Measurements from ENCODE around the gene ELMO1.

The ELMO1 gene

DNA sequence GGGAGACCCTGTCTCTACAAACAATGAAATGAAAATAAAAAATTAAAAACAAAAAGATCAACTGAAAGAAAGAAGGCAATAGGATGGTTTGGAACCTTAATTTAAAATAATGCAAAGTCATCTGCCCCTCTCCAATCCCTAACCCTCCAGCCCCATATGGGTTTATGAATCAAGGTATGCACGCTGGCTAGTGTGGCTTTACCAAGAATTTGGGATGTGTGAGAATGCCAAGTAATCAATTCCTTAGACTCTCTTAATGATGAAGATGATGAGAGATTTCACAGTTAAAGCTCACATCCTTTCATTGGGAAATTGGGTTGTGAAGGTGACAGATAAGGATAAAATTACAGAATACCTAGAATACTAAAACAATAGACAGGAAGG is 577.3 kb downstream of the ELMO1 start:
- DNase-seq (ENCODE audit: low read depth): no peak

DNA sequence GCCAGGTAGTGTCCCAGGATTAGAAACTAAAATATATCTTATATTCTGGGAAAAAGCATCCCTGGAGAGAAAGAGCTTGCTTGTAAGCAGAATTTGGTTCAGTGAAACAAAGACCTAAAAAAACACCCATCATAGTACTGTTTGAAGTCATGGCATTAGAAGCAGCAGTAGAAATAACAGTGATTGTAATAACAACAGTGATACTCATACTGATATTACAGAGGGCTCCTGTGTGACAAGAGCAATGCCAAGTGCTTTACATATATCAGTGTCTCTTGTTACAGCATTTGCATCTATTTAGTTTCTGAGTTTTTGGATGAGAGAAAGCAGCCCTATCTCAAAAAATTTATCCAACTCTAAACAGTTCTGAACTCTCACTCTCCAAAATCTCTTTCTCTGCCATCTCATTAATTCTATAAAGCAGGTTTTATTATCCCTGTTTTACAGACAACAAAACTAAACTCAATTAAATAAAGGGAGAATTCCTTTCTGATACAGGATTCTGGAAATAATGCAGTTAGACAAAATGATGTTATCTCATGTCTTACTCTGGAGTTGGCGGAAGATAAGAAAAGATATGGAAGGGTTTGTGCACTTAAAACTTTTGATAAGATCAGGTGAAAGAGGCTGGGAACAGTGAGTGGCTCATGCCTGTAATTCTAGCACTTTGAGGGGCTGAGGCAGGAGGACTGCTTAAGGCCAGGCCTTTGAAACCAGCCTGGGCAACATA is 577.9 kb downstream of the ELMO1 start:
- DNase-seq (ENCODE audit: low read depth): no peak

DNA sequence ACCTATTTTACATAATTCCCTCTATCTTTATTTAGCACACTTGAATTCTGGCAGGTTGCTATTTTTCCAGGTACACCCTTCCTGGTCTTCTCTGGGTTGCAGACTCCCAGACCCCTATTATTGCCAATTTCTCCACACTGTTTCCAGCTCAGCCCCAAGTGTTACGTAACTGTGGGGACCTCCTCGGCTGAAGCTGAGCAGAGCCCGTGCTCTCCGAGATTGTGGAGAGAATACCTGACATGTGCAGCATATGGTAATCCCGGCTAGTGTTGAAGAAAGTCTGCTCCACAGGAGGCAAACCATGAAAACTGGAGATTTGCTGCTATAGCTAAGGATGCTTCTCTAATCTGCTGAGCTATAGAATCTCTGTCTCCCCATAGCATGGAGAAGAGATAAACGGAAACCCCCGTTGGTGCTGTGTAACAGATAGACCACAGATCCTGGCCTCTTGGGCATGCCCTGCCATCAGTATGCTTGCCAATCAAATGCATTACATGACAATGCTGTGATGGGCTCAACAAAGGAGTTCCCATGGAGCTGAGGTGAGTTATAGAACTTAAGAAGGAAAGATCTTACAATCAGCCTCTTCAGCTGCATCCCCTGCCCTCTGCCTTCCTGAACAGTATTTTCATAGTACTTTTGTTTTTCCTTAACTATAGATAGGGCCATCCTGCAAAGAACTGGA is 579.8 kb downstream of the ELMO1 start:
- DNase-seq (ENCODE audit: low read depth): no peak

DNA sequence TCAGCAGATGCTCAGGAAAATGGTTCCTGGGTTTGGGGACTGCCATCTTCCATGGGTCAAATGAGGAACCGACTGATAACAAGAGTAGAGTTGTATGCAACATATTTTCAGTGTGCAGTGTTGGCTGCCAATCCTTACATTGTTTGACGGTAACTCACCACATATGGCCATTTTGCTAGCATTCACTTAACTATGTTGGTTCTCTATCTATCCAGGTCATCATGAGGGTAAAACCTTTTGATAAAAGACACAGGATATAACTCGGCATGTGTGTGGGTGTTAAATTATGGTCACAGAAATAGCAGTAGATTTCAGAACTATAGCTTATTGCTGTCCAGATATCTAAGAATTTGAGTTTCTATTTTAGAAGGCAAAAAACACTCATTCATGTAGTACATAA is 583.6 kb downstream of the ELMO1 start:
- no peak for DNase-seq (ENCODE audit: low read depth)

DNA sequence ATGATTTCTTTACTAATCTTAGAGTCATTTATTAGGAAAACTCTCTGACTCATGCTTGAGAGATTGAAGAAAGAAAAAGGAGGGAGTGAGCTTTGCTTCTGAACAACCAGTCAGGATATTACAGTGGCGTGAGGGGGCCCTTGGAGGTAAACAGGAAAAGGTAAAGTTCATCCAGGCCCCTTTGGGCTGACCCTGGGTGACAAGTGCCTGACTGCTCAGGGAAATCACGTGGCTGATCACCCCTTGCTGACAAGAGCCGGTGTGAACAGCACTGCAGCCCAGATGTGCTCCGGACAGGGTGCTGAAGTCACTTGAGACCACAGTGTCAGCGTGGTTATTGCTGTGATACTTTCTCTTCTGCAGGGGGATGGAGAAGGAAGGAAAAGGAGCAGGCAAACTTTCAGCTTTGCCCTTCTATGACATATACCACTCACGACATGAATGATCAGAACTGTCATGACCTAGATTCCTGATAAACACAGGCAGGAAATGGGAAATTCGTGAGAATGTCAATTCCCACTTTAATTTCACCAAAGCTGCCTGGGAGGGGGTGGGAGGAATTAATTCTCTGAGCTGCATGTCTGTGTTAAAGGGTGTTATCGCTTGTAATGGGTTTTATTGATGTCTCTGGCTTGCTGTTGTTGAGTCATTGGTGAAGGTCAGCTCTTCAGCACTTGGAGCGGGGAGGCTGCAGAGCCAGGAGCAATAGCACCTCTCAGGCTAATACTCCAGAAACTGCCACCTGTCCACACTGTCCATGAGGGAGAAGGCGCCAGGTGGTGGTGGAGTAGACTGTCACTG is 584.6 kb downstream of the ELMO1 start:
- peak; percentile 6 for DNase-seq (ENCODE audit: low read depth)

DNA sequence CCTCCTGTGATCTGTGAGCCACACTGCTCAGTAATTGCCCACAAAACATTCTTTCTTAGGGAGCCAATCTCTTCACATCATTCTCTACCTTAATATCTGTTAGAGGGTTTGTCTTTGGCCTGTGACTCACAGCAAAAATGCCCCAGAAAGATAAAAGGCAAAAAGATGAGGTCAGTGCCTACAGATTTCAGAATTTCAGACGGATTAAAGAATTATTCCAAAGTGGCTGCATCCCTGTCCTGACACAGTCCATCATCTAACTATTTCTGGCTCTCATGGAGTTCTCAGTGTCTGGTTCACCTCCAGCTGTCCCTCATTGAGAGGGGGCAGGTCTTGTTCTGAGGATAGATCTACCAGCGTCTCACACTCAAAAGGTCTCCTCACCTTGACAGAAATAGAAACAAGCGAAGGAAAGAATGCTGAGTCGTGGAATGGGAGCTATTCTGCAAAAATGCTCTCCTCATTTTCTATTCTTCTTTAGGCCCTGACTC is 585.8 kb downstream of the ELMO1 start:
- DNase-seq (ENCODE audit: low read depth): no peak

DNA sequence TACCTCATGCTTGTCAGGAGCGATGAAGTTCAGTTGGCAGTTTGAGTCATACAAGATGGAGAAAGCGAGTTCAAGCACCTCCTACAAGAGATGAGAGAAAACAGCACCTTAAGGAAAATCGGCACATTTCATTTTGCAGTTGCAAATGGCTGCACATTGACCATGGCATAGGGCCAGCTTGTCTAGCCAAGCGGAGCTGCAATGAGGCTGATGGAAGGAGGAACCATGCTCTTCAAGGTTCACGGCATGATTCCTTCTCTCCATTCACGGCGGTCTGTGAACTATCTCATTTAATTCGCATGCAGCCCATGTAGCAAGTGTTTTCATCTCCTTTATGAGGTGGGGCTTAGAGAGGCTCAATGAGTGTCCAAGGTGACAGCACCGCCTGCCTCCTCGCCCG is 587.0 kb downstream of the ELMO1 start:
- no peak for DNase-seq (ENCODE audit: low read depth)

DNA sequence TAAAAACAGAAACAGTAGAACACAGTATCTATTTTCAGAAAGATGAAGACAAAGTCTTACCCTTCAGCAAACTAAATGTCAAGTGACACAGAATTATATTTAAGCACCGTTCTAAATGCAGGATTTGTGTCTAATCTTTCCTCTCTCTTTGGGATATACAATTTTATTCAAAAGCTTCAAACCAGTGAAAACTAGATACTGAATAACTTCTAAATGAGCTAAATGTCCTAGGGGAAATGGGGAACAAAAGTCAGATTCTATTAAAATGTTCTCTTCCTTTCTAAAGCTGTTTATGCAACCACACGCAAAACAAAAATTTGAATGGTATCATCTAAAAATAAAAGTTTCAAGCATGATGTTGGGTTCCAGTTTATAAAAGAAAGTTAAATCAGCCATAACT is 588.0 kb downstream of the ELMO1 start:
- DNase-seq (ENCODE audit: low read depth): no peak

DNA sequence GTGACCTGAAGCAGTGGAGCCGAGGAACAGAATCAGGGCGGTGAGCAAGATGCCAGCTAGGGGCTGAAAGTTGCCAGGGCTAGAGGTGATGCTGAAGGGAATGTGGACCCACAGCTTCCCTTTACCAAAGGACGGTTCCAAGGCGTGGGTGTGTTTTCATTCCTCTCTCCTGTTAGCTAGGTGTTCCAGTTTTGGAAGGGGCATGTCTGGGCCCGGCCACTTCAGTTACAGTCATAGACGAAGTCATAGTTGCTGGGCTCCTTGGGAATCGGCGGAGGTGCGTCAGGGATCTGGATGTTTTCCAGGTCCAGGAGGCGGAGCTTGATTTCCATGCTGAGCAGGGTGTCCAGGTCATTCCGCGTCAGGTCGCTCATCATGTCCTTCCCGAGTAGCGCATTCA is 593.3 kb downstream of the ELMO1 start:
- no peak for DNase-seq (ENCODE audit: low read depth)

DNA sequence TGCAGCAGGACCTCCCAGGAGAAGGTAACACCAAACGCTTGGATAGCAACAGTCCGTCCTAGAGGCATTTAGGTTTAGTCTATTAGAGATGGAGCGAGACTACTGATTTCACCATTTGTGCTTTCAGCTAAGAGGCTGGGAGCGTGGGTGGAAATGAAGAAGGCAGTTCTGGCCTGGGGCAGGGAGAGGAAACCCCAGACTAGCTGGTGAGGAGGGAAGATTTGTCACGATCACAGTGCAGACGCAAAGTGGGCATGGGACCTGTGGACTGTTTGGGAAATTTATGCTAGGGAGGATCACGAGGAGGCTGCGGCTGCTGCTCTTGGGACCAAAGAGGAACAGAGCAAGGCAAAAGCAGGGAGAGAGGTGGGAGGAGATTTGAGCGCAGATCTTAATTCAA is 594.0 kb downstream of the ELMO1 start:
- no peak for DNase-seq (ENCODE audit: low read depth)

DNA sequence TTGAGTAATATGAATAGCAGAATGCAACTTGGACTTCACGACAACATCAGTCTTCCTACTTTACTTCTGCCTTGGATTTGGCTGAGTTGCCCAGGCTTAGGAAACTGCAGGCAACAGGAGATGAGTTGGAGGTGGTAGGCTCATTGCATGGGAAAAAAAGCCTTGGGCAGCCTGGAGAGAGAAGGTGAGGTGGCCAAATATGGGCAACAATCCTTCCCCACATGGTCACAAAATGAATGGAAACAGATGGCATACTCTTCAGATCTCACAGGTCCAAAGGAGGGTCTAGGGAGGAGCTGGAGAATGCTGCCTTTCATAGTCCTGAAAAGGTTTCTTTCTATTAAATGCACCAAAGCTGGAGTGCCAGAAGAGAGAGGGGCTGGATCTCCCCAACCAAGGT is 595.7 kb downstream of the ELMO1 start:
- DNase-seq (ENCODE audit: low read depth): no peak

DNA sequence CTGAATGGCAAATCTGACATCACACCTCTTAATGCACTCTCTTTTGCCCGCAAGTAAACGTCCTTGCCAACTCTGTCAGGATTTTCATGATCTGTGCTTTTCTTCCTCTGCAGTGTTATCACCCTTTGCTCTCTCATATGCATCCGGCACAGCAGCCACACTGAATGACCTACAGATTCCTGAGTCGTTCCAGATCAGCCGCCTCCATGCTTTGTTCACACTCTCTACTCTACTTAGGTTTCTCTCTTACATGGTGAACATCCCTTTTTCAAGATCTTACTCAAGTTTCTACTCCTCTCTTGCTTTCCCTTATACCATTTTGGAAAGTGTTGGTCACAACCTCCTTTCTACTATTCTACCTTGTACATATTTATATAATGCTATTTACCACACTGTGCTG is 596.6 kb downstream of the ELMO1 start:
- no peak for DNase-seq (ENCODE audit: low read depth)

DNA sequence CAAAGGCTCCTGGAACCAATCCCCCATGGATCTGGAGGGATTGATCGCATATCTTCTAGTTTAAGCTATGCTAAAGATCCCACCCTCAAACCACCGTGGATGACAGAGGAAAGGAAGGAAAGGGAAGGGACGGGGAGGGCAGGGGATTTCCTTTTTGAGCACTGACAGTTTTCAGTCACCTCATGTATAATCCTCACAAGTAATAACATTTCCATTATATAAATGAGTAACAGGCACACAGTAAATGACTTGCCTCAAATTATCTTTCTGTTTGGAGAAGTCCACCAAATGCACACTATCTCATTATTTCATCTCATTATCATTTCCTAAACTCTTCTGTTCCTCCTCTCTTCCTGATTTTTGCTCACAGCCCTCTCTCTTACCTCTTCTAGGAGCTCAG is 597.3 kb downstream of the ELMO1 start:
- no peak for DNase-seq (ENCODE audit: low read depth)

DNA sequence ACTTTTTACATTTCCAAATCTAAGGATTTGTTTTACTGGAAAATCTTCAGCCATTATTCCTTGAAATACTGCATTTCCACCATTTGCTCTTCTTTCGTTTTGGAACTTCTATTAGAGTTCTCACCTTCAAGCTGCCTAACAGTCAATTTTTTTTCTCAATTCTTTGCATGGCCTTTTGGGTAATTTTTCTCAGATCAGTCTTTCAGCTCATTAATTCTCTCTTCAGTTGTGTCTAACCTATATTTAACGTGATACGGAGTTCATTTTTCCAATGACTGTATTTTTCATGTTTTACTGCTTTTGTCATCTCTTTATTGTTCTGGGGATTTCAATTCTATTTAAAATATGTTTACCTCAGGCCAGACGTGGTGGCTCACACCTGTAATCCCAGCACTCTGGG is 600.7 kb downstream of the ELMO1 start:
- DNase-seq (ENCODE audit: low read depth): no peak

DNA sequence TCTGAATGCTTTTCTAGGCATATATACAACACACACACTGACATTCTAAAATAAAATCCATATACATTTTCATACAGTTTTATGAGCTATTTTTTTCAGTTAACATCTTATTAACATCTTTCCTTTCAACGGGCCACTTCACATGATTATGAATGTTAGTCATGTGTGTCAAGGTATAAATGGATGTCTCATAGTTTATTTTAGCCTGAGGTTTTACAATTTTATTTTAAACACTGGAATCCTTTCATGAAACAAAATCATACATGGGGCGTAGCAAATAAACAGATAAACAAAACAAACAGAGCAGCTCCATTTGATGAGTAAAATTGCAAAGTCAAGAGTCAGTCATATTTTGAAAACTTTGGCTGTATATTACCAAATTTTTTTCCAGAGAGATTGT is 604.3 kb downstream of the ELMO1 start:
- DNase-seq (ENCODE audit: low read depth): no peak

DNA sequence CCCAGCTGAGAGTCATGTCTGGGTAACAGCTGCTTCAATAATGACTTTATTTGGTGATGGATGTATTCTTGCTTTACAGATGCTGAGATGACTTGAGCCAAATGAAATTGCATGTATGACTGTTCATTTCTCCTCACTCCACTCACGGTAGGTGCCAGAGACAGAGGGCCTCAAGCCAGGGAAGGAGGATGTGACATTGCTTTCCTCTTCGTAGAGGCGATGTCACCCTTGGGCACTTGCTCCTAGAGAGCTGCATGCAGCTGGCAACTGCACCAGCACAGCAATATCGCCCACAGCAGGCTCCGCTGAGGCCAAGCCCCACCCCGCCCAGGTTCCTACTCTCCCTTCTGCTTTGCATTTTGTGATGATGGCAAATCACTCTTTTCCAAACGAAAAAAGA is 607.8 kb downstream of the ELMO1 start:
- no peak for DNase-seq (ENCODE audit: low read depth)

DNA sequence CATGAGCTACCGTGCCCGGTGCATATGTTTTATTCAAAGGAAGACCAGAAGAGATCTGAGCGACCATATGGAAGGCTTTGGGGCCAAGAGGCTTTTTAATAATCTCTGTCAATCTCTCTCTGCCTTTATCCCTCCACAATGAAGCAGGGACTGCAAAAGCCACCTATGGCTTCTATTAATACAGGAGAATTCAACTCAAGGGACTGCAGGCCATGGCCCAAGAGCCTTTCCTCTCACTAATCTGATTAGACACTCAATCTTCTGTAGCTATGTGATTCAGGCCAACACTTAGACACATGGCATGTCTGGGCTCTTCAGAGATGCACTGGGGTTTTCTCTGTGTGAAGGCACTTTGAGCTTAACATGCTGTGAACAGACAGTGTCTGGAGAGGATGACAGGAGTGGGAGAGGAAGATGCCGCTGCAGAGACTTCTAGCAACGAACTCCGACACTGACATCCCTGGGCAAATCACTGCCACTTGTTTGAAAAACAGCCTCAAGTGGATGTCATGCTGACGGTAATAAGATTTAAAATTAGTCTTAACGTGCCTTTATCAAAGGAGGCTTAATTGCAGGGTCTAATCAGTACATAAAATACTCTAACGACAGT is 609.9 kb downstream of the ELMO1 start:
- no peak for DNase-seq (ENCODE audit: low read depth)

DNA sequence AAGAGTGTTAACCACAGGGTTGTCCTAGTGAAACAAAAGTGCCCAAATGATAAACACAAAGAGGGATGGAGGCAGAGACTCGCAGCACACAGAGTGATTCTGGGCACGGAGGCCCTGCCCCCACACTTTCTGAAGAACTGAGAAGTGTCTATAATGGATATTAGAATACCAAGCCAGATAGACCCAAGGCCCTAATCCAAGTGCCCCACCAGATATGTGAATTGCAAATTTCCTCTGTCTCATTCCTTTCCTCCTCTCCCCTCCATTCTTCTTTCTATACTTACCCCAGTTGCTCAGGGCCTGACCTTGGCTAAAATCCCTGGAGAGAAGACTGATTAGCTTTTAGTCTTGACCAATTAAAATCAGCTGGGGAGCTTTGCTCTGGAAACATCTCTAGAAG is 617.6 kb downstream of the ELMO1 start:
- DNase-seq (ENCODE audit: low read depth): no peak

DNA sequence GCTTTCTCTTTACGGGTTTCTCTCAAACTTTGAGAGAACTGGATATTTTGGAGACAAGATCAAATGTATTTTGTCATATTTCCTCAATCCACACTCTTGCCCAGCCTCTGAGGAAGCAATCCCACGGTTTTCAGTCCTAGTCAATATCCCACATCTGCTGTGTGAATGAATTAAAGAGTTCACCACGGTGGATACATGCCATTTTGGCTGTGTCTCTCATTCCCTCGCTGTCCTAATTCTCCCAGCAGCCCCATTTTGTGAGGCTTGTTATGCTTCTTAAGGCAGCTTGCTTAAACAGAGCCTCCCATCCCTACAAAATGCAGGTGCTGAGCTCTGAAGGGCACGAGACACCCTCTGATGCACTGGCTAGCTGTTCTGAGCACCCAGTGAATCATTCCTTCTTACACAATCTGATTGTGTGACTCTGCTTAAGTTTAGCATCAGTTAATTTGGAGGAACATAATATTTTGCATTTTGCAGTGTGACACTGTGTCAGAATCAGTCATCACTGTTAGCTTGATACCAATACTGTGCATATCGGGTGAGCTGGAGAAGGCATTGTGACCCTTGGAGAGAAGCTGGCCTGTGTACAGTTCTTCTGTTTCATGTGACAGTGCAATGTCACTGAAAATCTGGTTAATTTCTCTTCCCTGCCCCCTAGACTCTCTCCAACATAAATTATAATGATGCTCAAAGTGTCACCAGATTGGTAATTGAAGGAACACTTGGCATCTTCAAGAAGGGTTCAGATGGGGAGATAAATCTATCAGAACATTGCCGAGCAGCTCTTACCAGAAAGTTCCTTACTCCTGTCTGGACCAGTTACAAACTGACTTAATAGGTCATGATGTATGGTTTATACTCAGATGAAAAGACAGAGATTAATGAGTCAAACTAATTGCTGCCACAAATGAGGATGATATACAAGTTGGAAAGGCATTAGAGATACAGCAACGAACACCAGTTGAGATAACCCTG is 620.6 kb downstream of the ELMO1 start:
- DNase-seq (ENCODE audit: low read depth): no peak

DNA sequence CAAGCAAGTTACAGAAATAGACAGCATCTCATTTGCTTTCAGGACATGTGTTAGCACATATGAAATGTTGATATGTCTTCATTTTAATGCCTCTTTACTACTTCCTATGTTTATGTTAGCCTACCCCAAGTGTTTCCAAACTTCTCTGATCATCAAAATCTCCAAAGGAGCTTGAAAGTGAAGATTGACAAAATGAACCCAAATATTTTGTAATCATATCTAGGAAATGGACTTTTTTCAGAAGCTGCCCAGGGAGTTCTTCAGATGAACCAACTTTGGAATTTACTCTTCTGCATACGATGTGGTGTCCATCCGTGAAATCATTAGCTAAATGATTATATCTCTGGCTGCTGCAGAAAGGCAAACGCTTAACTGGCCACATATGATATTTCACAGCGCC is 623.2 kb downstream of the ELMO1 start:
- no peak for DNase-seq (ENCODE audit: low read depth)

DNA sequence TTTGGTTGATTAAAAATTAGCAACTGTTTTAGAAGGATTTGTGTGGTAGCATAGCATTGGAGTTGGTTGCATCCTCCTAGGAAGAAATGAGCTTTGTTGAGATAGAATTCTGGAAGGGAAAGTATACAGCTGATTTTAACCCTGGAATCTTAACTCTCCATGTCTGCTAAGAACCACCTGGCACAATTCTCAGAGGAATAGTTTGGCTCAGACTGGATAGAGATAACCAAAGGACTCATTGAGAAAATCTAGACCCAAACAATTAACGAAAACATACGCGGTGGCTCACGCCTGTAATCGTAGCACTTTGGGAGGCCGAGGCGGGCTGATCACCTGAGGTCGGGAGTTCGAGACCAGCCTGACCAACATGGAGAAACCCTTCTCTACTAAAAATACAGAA is 625.3 kb downstream of the ELMO1 start:
- no peak for DNase-seq (ENCODE audit: low read depth)

Measured in stimulated activated CD8-positive, alpha-beta memory T cell treated with anti-CD3 and anti-CD28 coated beads, Interleukin-12 subunit alpha, Interleukin-12 subunit beta, amount 100 ng/mL, for 1 hour (primary cell).